GM13977 (cell line): ENCODE results near the gene MPP3.

Experiments used
- DNase-seq: peaks from one replicate; pipeline ENCODE4 v3.0.0; 2012; ENCODE audit warnings: low spot score
- CTCF ChIP-seq: IDR thresholded peaks from 2 replicates; pipeline ENCODE4 v1.5.1; 2012; ENCODE audit warnings: mild to moderate bottlenecking, control low read depth; ENCODE audit not compliant: insufficient read depth; ENCODE audit errors: extremely low read depth, missing control alignments
- in situ Hi-C: fragments of 300-500 bp; cut with MboI; formaldehyde crosslinking; loops from one replicate; pipeline ENCODE4 v1.12.0; 2022; ENCODE audit warnings: low sequenced_read_pairs, low pct_unique_long_range_greater_than_20kb, mixed read lengths, inconsistent platforms; ENCODE audit not compliant: unreplicated experiment

MPP3 gene

GRCh38 chr17:43817826-43818225, 15.1 kb downstream of the MPP3 start:
- in situ Hi-C loops, result no loop called here
- DNase-seq, result no peak
- no peak for TF ChIP-seq CTCF

- in situ Hi-C loops, result no loop called here
- no peak for DNase-seq
- no peak for TF ChIP-seq CTCF
Observed at GRCh38 chr17:43816336-43817320, 16.3 kb downstream of the MPP3 start.

GRCh38 chr17:43814714-43815113, 18.2 kb downstream of the MPP3 start:
- TF ChIP-seq CTCF, result no peak
- DNase-seq, result no peak
- in situ Hi-C loops, result no loop called here

GRCh38 chr17:43814026-43814425, 18.9 kb downstream of the MPP3 start:
- in situ Hi-C loops, result no loop called here
- no peak for TF ChIP-seq CTCF
- no peak for DNase-seq

- DNase-seq, result no peak
- TF ChIP-seq CTCF, result no peak
- in situ Hi-C loops, result no loop called here
Observed at GRCh38 chr17:43813386-43813785, 19.6 kb downstream of the MPP3 start.

GRCh38 chr17:43812396-43813265, 20.3 kb downstream of the MPP3 start:
- no peak for DNase-seq
- no peak for TF ChIP-seq CTCF
- in situ Hi-C loops, result no loop called here
